Fibroblast of mammary gland (primary cell): ENCODE results near the gene MCM5.

Experiments
- DNase-seq: peaks from one replicate; pipeline ENCODE4 v3.0.0-alpha.2; 2010; ENCODE audit warnings: low read depth
- H3K4me3 ChIP-seq: 2 replicates; pipeline ENCODE4 v1.5.1; 2011; ENCODE audit warnings: low read depth, mild to moderate bottlenecking, low read length, moderate library complexity; ENCODE audit not compliant: control insufficient read depth
- CTCF ChIP-seq: conservative IDR thresholded peaks from 2 replicates; pipeline ENCODE4 v1.5.1; 2011; ENCODE audit warnings: low read depth, low read length, inconsistent platforms; ENCODE audit not compliant: control insufficient read depth, insufficient read depth

Gene MCM5

GRCh38 chr22:35401863-35402262, 1.9 kb downstream of the MCM5 start:
- H3K4me3 ChIP-seq = no peak overlapping the region
- no peak for DNase-seq
- no peak for TF ChIP-seq CTCF

GRCh38 chr22:35403356-35403755, 3.4 kb downstream of the MCM5 start:
- DNase-seq = no peak
- no peak overlapping the region for H3K4me3 ChIP-seq
- no peak for TF ChIP-seq CTCF

GRCh38 chr22:35404176-35404575, 4.2 kb downstream of the MCM5 start:
- no peak for TF ChIP-seq CTCF
- DNase-seq = no peak
- H3K4me3 ChIP-seq = no peak overlapping the region

- H3K4me3 ChIP-seq = no peak overlapping the region
- no peak for DNase-seq
- TF ChIP-seq CTCF = no peak
Observed at GRCh38 chr22:35406443-35406842, 6.5 kb downstream of the MCM5 start.

- no peak for DNase-seq
- no peak for TF ChIP-seq CTCF
- H3K4me3 ChIP-seq = no peak overlapping the region
Observed at GRCh38 chr22:35407362-35407761, 7.4 kb downstream of the MCM5 start.

- H3K4me3 ChIP-seq = no peak overlapping the region
- TF ChIP-seq CTCF = no peak
- no peak for DNase-seq
Observed at GRCh38 chr22:35409783-35410662, 10.1 kb downstream of the MCM5 start.
